ENCODE measurements around the gene SMIM10L2A. TPM values are rescaled to one million over a fixed set of nuclear protein-coding genes. Genes with fewer than 3 reads are reported as not detected.

Gene SMIM10L2A
- total RNA-seq, 2 donors from 2014 or later, result 2.9 to 4.0 TPM

DNA sequence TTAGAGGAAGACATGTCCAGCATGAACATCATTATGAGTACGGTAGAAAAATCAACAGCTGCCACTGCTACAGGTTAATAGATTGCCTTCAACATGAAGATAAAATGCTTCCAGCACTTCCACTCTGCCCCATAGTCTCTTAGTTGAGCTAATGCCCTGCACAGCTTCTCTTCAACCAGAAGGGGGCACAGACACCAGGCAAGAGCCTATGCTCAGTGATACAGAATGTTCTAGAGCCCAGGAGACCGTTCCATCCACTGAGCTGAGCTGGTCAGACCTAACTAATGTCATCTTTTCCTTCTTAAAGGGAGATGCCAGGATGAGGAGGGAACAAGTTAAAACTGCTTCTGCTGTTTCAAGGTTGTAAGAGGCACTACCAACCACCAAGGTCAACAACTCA, 42.2 kb downstream of the SMIM10L2A start:
- ATAC-seq (no peak), DNase-seq (no peak)
- Histone ChIP-seq H3K9me3 (no peaks in the 10 kb centered on the region), H3K4me1 (no peaks in the 10 kb centered on the region), H3K4me3 (no peak overlapping the region), H3K36me3 (replicated peaks in 1 of 2; ENCODE audit: insufficient read depth in 1 of 2, low read depth in 2 of 2) (no peaks in the 10 kb centered on the region), H3K27me3 (no peaks in the 10 kb centered on the region), H3K27ac (no peak overlapping the region)
- TF ChIP-seq POLR2A (IDR thresholded peaks at IDR 0.05), result no peak
- TF ChIP-seq, protein P1, sequence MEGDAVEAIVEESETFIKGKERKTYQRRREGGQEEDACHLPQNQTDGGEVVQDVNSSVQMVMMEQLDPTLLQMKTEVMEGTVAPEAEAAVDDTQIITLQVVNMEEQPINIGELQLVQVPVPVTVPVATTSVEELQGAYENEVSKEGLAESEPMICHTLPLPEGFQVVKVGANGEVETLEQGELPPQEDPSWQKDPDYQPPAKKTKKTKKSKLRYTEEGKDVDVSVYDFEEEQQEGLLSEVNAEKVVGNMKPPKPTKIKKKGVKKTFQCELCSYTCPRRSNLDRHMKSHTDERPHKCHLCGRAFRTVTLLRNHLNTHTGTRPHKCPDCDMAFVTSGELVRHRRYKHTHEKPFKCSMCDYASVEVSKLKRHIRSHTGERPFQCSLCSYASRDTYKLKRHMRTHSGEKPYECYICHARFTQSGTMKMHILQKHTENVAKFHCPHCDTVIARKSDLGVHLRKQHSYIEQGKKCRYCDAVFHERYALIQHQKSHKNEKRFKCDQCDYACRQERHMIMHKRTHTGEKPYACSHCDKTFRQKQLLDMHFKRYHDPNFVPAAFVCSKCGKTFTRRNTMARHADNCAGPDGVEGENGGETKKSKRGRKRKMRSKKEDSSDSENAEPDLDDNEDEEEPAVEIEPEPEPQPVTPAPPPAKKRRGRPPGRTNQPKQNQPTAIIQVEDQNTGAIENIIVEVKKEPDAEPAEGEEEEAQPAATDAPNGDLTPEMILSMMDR (IDR thresholded peaks at IDR 0.05), result no peak
- WGBS, 2 donors, result 50 to 77% methylated on average over 1 to 2 of the region's 2 CpGs
- intact Hi-C loops (cut with DNase I), result no loop called here

DNA sequence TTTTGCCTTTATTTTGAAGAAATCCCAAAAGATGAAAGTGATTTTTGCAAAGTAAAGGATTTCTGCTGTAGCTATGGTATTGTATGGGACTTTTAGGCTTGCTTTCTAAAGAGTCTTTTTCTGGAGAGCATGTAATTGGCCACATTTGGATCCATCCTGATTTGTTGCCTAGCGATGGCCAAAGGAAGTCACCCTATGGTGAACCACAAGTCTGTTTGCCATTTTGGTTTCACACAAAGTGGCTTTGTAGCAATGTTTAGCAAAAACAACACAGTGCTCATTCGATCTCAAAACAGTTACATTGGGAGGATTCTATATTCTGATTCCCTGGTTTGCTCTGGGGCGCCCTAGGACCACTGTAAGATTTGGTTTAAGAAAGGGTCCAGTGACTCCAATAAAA, 54.6 kb downstream of the SMIM10L2A start:
- Histone ChIP-seq H3K36me3 (replicated peaks in 1 of 2; ENCODE audit: insufficient read depth in 1 of 2, low read depth in 2 of 2) (no peaks in the 10 kb centered on the region), H3K27me3 (no peaks in the 10 kb centered on the region), H3K4me3 (no peak overlapping the region), H3K4me1 (no peaks in the 10 kb centered on the region), H3K9me3 (no peaks in the 10 kb centered on the region), H3K27ac (no peak overlapping the region)
- WGBS, 2 donors, result 64 to 82% methylated on average over 3 of the region's 3 CpGs
- ATAC-seq (no peak), DNase-seq (no peak)
- intact Hi-C loops (cut with DNase I), result no loop called here
- TF ChIP-seq, protein P1 (IDR thresholded peaks at IDR 0.05), result no peak
- TF ChIP-seq POLR2A (IDR thresholded peaks at IDR 0.05), result no peak

DNA sequence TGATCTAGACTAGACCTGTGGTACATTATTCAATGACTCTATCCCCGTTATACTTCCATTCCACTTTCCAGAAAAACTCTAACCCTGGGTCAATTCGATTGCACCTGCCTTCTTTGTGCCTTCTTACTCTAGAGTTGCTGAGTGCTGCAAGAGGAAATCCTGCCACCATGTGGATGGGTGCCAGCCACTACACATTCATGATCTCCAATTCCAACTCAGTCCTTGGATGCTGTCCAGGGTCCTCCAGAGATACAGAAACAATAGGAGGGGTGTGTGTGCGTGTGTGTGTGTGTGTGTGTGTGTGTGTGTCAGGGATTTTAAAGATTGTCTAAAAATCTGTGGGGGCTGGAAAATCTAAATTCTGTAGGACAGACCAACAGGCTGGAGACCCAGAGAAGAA, 55.8 kb downstream of the SMIM10L2A start:
- intact Hi-C loops (cut with DNase I), result no loop called here
- TF ChIP-seq POLR2A (IDR thresholded peaks at IDR 0.05), result no peak
- TF ChIP-seq, protein P1 (IDR thresholded peaks at IDR 0.05), result peak in 6 of 7 experiments; percentile 12 to 58 (median 50)
- Histone ChIP-seq H3K9me3 (no peaks in the 10 kb centered on the region), H3K36me3 (replicated peaks in 1 of 2; ENCODE audit: insufficient read depth in 1 of 2, low read depth in 2 of 2) (no peaks in the 10 kb centered on the region), H3K27me3 (no peaks in the 10 kb centered on the region), H3K27ac (no peak overlapping the region), H3K4me1 (no peaks in the 10 kb centered on the region), H3K4me3 (no peak overlapping the region)
- ATAC-seq (peak; percentile 56), DNase-seq (peak; percentile 70 to 89 (median 83))
- 0 to 5% methylated on average over 3 of the region's 3 CpGs for WGBS, 2 donors

Small RNA genes lying within 50 kb of the gene (small RNA-seq; reads per million reads assigned to genes)
- gene RNA5SP515, result 0.14 reads per million

Other genes with a start within 250 kb of the SMIM10L2A start
- not detected for gene ETDA, start 169.9 kb upstream of the SMIM10L2A start, total RNA-seq
- not detected for gene ETDC, start 112.5 kb upstream of the SMIM10L2A start, total RNA-seq
- 10 to 100 TPM in 1 of 2 donors, 1 to 10 TPM in 1; 9.1 to 11.2 TPM for gene ZNF75D, start 77.8 kb upstream of the SMIM10L2A start, total RNA-seq
- 1 to 10 TPM; 5.3 to 8.6 TPM for gene ZNF449, start 77.1 kb upstream of the SMIM10L2A start, total RNA-seq
- 1 to 10 TPM; 4.7 to 6.9 TPM for gene INTS6L, start 98.7 kb downstream of the SMIM10L2A start, total RNA-seq